Neuronal stem cell (in vitro differentiated cells): ENCODE measurements around the gene NREP.
A peak's percentile ranks its signal among the peaks of the same experiment; 100 is the strongest.

Source experiments
- DNase-seq: peaks from one replicate; pipeline ENCODE4 v3.0.0-alpha.2; 2013; ENCODE audit warnings: low spot score
- H2AFZ ChIP-seq: one replicate; pipeline ENCODE4 v1.6.1; 2013; ENCODE audit warnings: mild to moderate bottlenecking, low read length, inconsistent platforms
- H2AK5ac ChIP-seq: 2 replicates; pipeline ENCODE4 v1.6.1; 2013; ENCODE audit warnings: low read depth, mild to moderate bottlenecking, inconsistent platforms, low read length, moderate library complexity, mixed read lengths
- H2BK120ac ChIP-seq: 2 replicates; pipeline ENCODE4 v1.6.1; 2013; ENCODE audit warnings: low read depth, mild to moderate bottlenecking, inconsistent platforms, low read length, moderate library complexity, mixed read lengths
- H2BK12ac ChIP-seq: one replicate; pipeline ENCODE4 v1.6.1; 2013; ENCODE audit warnings: low read length, inconsistent platforms
- H2BK15ac ChIP-seq: 2 replicates; pipeline ENCODE4 v1.6.1; 2013; ENCODE audit warnings: mild to moderate bottlenecking, low read length, inconsistent platforms, mixed read lengths
- H2BK5ac ChIP-seq: one replicate; pipeline ENCODE4 v1.6.1; 2013; ENCODE audit warnings: inconsistent platforms, mild to moderate bottlenecking, low read length, moderate library complexity
- H3K14ac ChIP-seq: one replicate; pipeline ENCODE4 v1.6.1; 2013; ENCODE audit warnings: low read length, inconsistent platforms
- H3K18ac ChIP-seq: 2 replicates; pipeline ENCODE4 v1.6.1; 2013; ENCODE audit warnings: low read length, inconsistent platforms
- H3K23ac ChIP-seq: 2 replicates; pipeline ENCODE4 v1.6.1; 2013; ENCODE audit warnings: low read depth, mild to moderate bottlenecking, mixed read lengths, low read length, inconsistent platforms; ENCODE audit not compliant: poor library complexity
- H3K27ac ChIP-seq: replicated peaks from 3 replicates; pipeline ENCODE4 v1.5.1; 2013; ENCODE audit warnings: low read length, inconsistent platforms
- H3K27me3 ChIP-seq, 3 experiments: 2 replicates each; pipeline ENCODE4 v1.6.1; 2013; ENCODE audit warnings: low read length in 3 of 3, mild to moderate bottlenecking in 2 of 3, inconsistent platforms in 1 of 3, low read depth in 1 of 3, mixed read lengths in 1 of 3, moderate library complexity in 1 of 3; ENCODE audit not compliant: control insufficient read depth in 3 of 3, insufficient read depth in 3 of 3
- H3K36me3 ChIP-seq, 2 donors: replicated peaks in 1 of 2; 2 replicates each; pipeline ENCODE4 v1.6.1; 2013; ENCODE audit warnings: low read length in 2 of 2; ENCODE audit not compliant: control insufficient read depth in 2 of 2, insufficient read depth in 2 of 2
- H3K4ac ChIP-seq: 2 replicates; pipeline ENCODE4 v1.6.1; 2013; ENCODE audit warnings: inconsistent platforms, mild to moderate bottlenecking, low read length, moderate library complexity
- H3K4me1 ChIP-seq, 2 donors: 1 replicate in 1 of 2; 2 replicates in 1 of 2; pipeline ENCODE4 v1.6.1; 2013; ENCODE audit warnings: low read length in 2 of 2, low read depth in 1 of 2; ENCODE audit not compliant: control insufficient read depth in 2 of 2, insufficient read depth in 1 of 2
- H3K4me2 ChIP-seq: one replicate; pipeline ENCODE4 v1.6.1; 2013; ENCODE audit warnings: mild to moderate bottlenecking, low read length, inconsistent platforms; ENCODE audit not compliant: insufficient read depth, poor library complexity, severe bottlenecking
- H3K4me3 ChIP-seq, 2 donors: 2 replicates each; pipeline ENCODE4 v1.5.1; 2013; ENCODE audit warnings: low read length in 2 of 2, mild to moderate bottlenecking in 2 of 2, inconsistent platforms in 1 of 2, moderate library complexity in 1 of 2
- H3K79me1 ChIP-seq: one replicate; pipeline ENCODE4 v1.6.1; 2013; ENCODE audit warnings: low read depth, mild to moderate bottlenecking, inconsistent platforms, low read length, moderate library complexity
- H3K9ac ChIP-seq: one replicate; pipeline ENCODE4 v1.6.1; 2013; ENCODE audit warnings: mild to moderate bottlenecking, low read depth, low read length, inconsistent platforms; ENCODE audit not compliant: poor library complexity
- H3K9me3 ChIP-seq, 2 donors: replicated peaks in 1 of 2; 2 replicates each; pipeline versions ENCODE3 to v1.6.1; 2013; ENCODE audit warnings: low read length in 2 of 2, mild to moderate bottlenecking in 2 of 2, inconsistent platforms in 1 of 2, low read depth in 1 of 2, mixed read lengths in 1 of 2, moderate library complexity in 1 of 2; ENCODE audit not compliant: control insufficient read depth in 2 of 2, insufficient read depth in 1 of 2
- H4K8ac ChIP-seq: one replicate; pipeline ENCODE4 v1.6.1; 2013; ENCODE audit warnings: low read depth, mild to moderate bottlenecking, inconsistent platforms, low read length, moderate library complexity
- H4K91ac ChIP-seq: one replicate; pipeline ENCODE4 v1.6.1; 2013; ENCODE audit warnings: low read length, low read depth, mild to moderate bottlenecking, inconsistent platforms; ENCODE audit not compliant: poor library complexity
- WGBS, 2 donors: extraction: QIAGEN DNeasy Blood & Tissue Kit; methylation state at CpG; one replicate each; pipeline ENCODE4 v1.1.7; 2013; ENCODE audit warnings: missing lambda C conversion rate in 2 of 2, mixed read lengths in 1 of 2; ENCODE audit not compliant: insufficient read length in 2 of 2, insufficient replicate concordance in 1 of 2; ENCODE audit errors: extremely low coverage in 2 of 2; 5-methylcytosine and 5-hydroxymethylcytosine counted together

NREP gene

GRCh38 chr5:111775224-111775623, 18.2 kb upstream of the NREP start:
- Histone ChIP-seq H3K4ac (no peak overlapping the region), H3K9ac (no peak overlapping the region), H4K91ac (no peak overlapping the region), H3K9me3 (no peaks in the 10 kb centered on the region), H3K23ac (no peak overlapping the region), H2BK120ac (no peak overlapping the region), H4K8ac (no peak overlapping the region), H3K4me3 (no peak overlapping the region), H3K27ac (no peak overlapping the region), H3K18ac (no peak overlapping the region), H3K79me1 (no peaks in the 10 kb centered on the region), H2AK5ac (no peak overlapping the region), H3K4me1 (peaks cover 2 to 5% of the 10 kb centered on the region in 2 donors), H3K4me2 (no peak overlapping the region), H2BK5ac (no peak overlapping the region), H3K36me3 (no peaks in the 10 kb centered on the region), H2BK15ac (no peak overlapping the region), H3K27me3 (no peaks in the 10 kb centered on the region), H2BK12ac (no peak overlapping the region), H2AFZ (peak overlapping the region; percentile 88), H3K14ac (no peak overlapping the region)
- DNase-seq, result no peak
- WGBS, 2 donors, result no CpG with 5 or more reads among the region's 2 CpGs

GRCh38 chr5:111774525-111774924, 17.5 kb upstream of the NREP start:
- Histone ChIP-seq H3K4ac (no peak overlapping the region), H3K27ac (no peak overlapping the region), H2AK5ac (no peak overlapping the region)

GRCh38 chr5:111772456-111773122, 15.6 kb upstream of the NREP start:
- no peak overlapping the region for H3K23ac ChIP-seq
- H3K36me3 ChIP-seq, result no peaks in the 10 kb centered on the region
- peaks cover 2 to 5% of the 10 kb centered on the region in 2 donors for H3K4me1 ChIP-seq
- no peak overlapping the region for H2AK5ac ChIP-seq
- no peak overlapping the region for H2BK120ac ChIP-seq
- DNase-seq, result no peak
- no peak overlapping the region for H3K9ac ChIP-seq
- no peak overlapping the region for H2BK12ac ChIP-seq
- no peak overlapping the region for H3K4me3 ChIP-seq
- no peak overlapping the region for H2BK15ac ChIP-seq
- no peaks in the 10 kb centered on the region for H3K79me1 ChIP-seq
- H3K9me3 ChIP-seq, result no peaks in the 10 kb centered on the region
- H4K91ac ChIP-seq, result no peak overlapping the region
- H3K18ac ChIP-seq, result no peak overlapping the region
- no peak overlapping the region for H3K4me2 ChIP-seq
- no peak overlapping the region for H4K8ac ChIP-seq
- no CpG with 5 or more reads among the region's 6 CpGs for WGBS, 2 donors
- H3K27ac ChIP-seq, result no peak overlapping the region
- no peak overlapping the region for H3K14ac ChIP-seq
- no peak overlapping the region for H2BK5ac ChIP-seq
- H2AFZ ChIP-seq, result no peak overlapping the region
- no peak overlapping the region for H3K4ac ChIP-seq
- H3K27me3 ChIP-seq, result no peaks in the 10 kb centered on the region

More at GRCh38 chr5:111774525-111774924, 17.5 kb upstream of the NREP start:
- no peak overlapping the region for H3K9ac ChIP-seq
- no peak for DNase-seq
- H3K23ac ChIP-seq, result no peak overlapping the region
- no peak overlapping the region for H3K4me3 ChIP-seq
- no peaks in the 10 kb centered on the region for H3K79me1 ChIP-seq
- no peak overlapping the region for H2BK120ac ChIP-seq
- no peaks in the 10 kb centered on the region for H3K9me3 ChIP-seq
- no peak overlapping the region for H2BK15ac ChIP-seq
- H4K8ac ChIP-seq, result no peak overlapping the region
- no peak overlapping the region for H4K91ac ChIP-seq
- no peak overlapping the region for H3K4me2 ChIP-seq
- H2BK12ac ChIP-seq, result no peak overlapping the region
- H3K36me3 ChIP-seq, result no peaks in the 10 kb centered on the region
- peak overlapping the region; percentile 88 for H2AFZ ChIP-seq
- peaks cover 2 to 5% of the 10 kb centered on the region in 2 donors for H3K4me1 ChIP-seq
- no peak overlapping the region for H2BK5ac ChIP-seq
- no CpG with 5 or more reads among the region's 4 CpGs for WGBS, 2 donors
- no peak overlapping the region for H3K18ac ChIP-seq
- H3K27me3 ChIP-seq, result no peaks in the 10 kb centered on the region
- H3K14ac ChIP-seq, result no peak overlapping the region

- Histone ChIP-seq H2BK120ac (no peak overlapping the region), H3K14ac (no peak overlapping the region), H3K4me3 (no peak overlapping the region), H4K91ac (no peak overlapping the region), H3K27ac (no peak overlapping the region), H2AK5ac (no peak overlapping the region), H3K4me2 (no peak overlapping the region), H3K36me3 (no peaks in the 10 kb centered on the region), H3K9ac (no peak overlapping the region), H2BK15ac (no peak overlapping the region), H3K79me1 (no peaks in the 10 kb centered on the region), H3K18ac (no peak overlapping the region), H2BK12ac (no peak overlapping the region), H2AFZ (no peak overlapping the region), H3K27me3 (no peaks in the 10 kb centered on the region), H3K9me3 (no peaks in the 10 kb centered on the region), H3K4ac (no peak overlapping the region), H3K23ac (no peak overlapping the region), H3K4me1 (peaks cover 2 to 5% of the 10 kb centered on the region in 2 donors), H2BK5ac (no peak overlapping the region), H4K8ac (no peak overlapping the region)
- DNase-seq, result no peak
- no CpG with 5 or more reads among the region's 4 CpGs for WGBS, 2 donors
Observed at GRCh38 chr5:111769541-111769940, 12.5 kb upstream of the NREP start.
